ENCODE measurements around the gene NFATC1.

The NFATC1 gene

DNA sequence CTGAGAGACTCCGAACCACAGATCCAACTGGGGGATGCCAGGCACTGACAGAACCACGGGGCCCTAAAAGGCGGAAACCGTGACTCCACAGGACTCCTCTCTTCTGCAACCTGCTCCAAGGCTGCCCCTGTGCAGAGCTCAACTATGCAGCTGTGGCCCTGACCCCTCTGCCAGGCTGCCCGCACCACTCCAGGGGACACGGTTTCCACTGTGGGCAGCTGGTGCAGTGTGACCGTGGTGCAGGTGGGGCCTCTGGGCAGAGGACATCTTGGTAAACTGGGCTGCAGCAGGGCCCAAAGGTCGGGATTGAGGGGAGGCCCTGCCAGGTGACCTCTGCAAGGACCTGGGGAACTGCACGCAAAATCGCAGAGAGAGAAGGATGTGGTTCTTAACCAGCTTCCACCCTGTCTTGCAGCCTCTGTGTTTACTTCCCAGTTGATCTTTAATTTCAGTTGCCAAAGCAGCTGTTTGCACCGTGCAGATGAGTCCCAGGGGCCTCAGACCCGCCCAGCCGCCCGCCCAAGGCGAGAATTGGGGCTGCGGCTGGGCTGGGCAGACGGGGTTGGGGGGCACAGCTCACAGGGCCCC, 179.3 kb downstream of the NFATC1 start:
- DNase-seq (ENCODE audit: low read depth): no peak

- no peak for DNase-seq (ENCODE audit: low read depth)
Measured at GRCh38 chr18:79575891-79576685, 180.4 kb downstream of the NFATC1 start.

DNA sequence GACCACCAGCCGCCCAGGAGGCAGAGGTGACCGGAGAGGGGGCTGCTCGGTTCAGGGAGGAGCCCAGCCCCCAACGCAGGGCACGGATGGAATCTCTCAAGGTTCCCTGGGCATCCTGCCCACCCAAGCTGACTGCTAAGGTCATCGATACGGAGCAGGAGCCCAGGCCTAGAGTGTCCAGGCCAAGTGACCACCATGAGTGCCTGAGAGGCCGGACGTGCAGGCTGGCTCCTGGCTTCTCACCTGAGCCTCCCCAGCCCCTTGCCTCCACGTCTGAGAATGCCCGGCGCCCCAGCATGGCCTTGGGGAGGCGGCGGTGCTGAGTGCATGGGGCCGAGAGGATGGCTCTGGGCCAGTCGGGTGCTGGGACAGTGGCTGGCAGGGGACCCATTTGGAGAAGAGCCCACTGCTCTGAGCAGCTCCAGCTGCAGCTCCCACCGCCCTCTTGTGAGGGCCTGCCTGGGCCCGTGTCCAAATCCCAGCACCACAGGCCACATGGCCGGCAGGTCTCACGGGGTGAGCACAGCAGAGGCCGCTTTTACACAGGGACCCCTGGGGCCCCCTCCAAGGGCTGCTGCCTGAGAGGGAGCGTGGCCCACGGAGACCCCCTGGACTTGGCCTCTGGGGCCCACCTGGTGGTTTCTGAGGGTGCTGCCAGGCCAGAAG, 181.1 kb downstream of the NFATC1 start:
- no peak for DNase-seq (ENCODE audit: low read depth)

DNA sequence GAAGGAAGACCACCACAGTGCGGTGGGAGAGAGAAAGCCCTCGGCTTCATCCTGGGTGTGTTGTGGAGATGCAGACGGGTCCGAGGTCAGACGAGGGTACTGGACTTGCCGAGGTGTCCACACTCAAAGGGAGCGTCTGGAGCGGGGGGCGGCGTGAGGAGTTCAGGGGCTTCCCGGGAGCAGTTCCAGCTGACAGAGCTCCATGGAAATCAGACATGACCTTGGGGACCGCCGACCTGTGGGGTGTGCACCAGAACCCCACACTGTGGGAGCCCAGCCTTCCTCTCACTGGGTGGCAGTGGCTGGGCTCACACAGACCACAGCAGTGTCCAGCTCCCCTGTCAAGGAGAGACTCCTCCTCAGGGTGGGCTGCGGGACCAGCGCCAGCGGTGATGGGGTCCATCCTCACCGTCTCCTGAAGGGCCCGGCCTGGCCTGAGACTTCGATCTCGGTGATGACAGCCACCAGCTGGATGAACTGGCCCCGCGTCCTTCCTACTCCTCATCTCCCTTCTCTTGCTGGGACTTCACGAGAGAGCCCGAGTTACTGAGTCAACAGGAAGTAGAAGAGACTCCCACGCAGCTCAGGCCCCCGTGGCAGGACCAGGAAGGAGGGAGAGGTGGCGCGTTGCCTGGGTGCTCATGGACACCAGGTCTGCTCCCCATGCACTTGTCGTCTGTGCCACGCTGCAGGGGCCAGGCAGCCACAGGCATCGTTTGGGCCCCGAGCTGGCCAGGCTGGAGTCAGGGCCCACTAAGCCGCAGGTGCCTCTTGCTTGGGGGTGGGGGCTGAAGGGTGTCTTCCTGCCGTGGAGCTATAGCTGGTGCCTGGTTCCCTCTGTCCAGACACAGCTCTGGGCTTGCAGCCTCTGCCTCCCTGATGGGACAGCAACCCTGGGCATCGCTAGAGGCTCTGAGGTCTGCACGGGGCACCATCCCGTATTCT, 182.0 kb downstream of the NFATC1 start:
- DNase-seq (ENCODE audit: low read depth): no peak

GRCh38 chr18:79578396-79579260, 182.9 kb downstream of the NFATC1 start:
- DNase-seq (ENCODE audit: low read depth): no peak

Data from stimulated activated CD8-positive, alpha-beta memory T cell treated with anti-CD3 and anti-CD28 coated beads, Interleukin-15, amount 100 ng/mL, for 1 hour (primary cell).